B cell (primary cell): Measurements from ENCODE around the gene PEX11B. TPM values are rescaled to one million over a fixed set of nuclear protein-coding genes. Genes with fewer than 3 reads are reported as not detected.

Experiments used
- ATAC-seq: fragments of 200-7000 bp; cut with Tn5 transposase; one replicate; pipeline ENCODE4 v1.10.0; 2021; ENCODE audit warnings: low read depth, mild to moderate bottlenecking, moderate number of reproducible peaks, moderate library complexity
- CTCF ChIA-PET: fragments of 350-600 bp; sonication (Branson Sonifier 250); formaldehyde crosslinking; loops from one replicate; lab custom pipeline; 2021; ENCODE audit warnings: antibody characterized with exemption, inconsistent platforms; lab: Charles Lee
- POLR2A ChIA-PET: fragments of 350-600 bp; sonication (Branson Sonifier 250); formaldehyde crosslinking; loops from one replicate; lab custom pipeline; 2021; ENCODE audit warnings: antibody characterized with exemption; lab: Charles Lee
- DNase-seq: peaks from one replicate; pipeline ENCODE4 v3.0.0; 2013
- H2AFZ ChIP-seq: 2 replicates; pipeline ENCODE4 v1.6.1; 2012; ENCODE audit warnings: mild to moderate bottlenecking, low read depth, low read length; ENCODE audit not compliant: insufficient read depth, poor library complexity, severe bottlenecking
- H3K27ac ChIP-seq, 2 donors: 1 replicate in 1 of 2; 2 replicates in 1 of 2; pipeline ENCODE4 v1.5.1; 2012 to 2013; ENCODE audit warnings: low read length in 2 of 2, mild to moderate bottlenecking in 2 of 2, moderate library complexity in 1 of 2
- H3K27me3 ChIP-seq, 4 experiments: fragments of 200-600 bp in 1 of 4; sonication (generic) in 1 of 4; replicated peaks in 1 of 4; 1 replicate in 2 of 4; 2 replicates in 2 of 4; pipeline versions ENCODE4 v1.6.1 to v1.7.0; 2013 to 2016; ENCODE audit warnings: low read length in 3 of 4, mild to moderate bottlenecking in 2 of 4, mixed read lengths in 1 of 4, moderate library complexity in 1 of 4; ENCODE audit not compliant: insufficient read depth in 4 of 4, control insufficient read depth in 3 of 4; ENCODE audit errors: control extremely low read depth in 1 of 4
- H3K36me3 ChIP-seq, 2 experiments: replicated peaks in 1 of 2; 1 replicate in 1 of 2; 2 replicates in 1 of 2; pipeline versions ENCODE4 v1.6.1 to v1.7.1; 2013; ENCODE audit warnings: low read length in 1 of 2; ENCODE audit not compliant: insufficient read depth in 2 of 2, control insufficient read depth in 1 of 2; ENCODE audit errors: control extremely low read depth in 1 of 2, extremely low read depth in 1 of 2
- H3K4me1 ChIP-seq, 2 donors: fragments of 200-600 bp in 1 of 2; sonication (generic) in 1 of 2; 1 replicate in 1 of 2; 2 replicates in 1 of 2; pipeline versions ENCODE4 v1.5.1 to v1.6.1; 2013 to 2017; ENCODE audit warnings: low read length in 2 of 2; ENCODE audit not compliant: control insufficient read depth in 2 of 2, insufficient read depth in 2 of 2
- H3K4me2 ChIP-seq: replicated peaks from 2 replicates; pipeline ENCODE3; 2012; ENCODE audit warnings: mild to moderate bottlenecking, low read depth, low read length; ENCODE audit not compliant: poor library complexity, severe bottlenecking
- H3K4me3 ChIP-seq, 5 experiments: fragments of 200-600 bp in 1 of 5; sonication (generic) in 1 of 5; 1 replicate in 3 of 5; 2 replicates in 2 of 5; pipeline versions ENCODE4 v1.5.1 to v1.7.0; 2011 to 2016; ENCODE audit warnings: low read length in 4 of 5, mild to moderate bottlenecking in 4 of 5, low read depth in 2 of 5, control low read depth in 1 of 5, moderate library complexity in 1 of 5; ENCODE audit not compliant: insufficient read depth in 1 of 5; ENCODE audit errors: control extremely low read depth in 1 of 5, extremely low read depth in 1 of 5
- H3K79me2 ChIP-seq: fragments of 200-600 bp; sonication (generic); one replicate; pipeline ENCODE4 v1.6.0; 2016; ENCODE audit warnings: low read length; ENCODE audit not compliant: control insufficient read depth, insufficient read depth
- H3K9ac ChIP-seq: fragments of 200-600 bp; sonication (generic); 2 replicates; pipeline ENCODE4 v1.6.1; 2017; ENCODE audit warnings: mild to moderate bottlenecking, low read length, moderate library complexity
- H3K9me3 ChIP-seq, 3 donors: one replicate each; pipeline versions ENCODE4 v1.6.1 to v1.7.1; 2013; ENCODE audit warnings: low read length in 2 of 3; ENCODE audit not compliant: control insufficient read depth in 2 of 3, insufficient read depth in 1 of 3; ENCODE audit errors: control extremely low read depth in 1 of 3
- H4K20me1 ChIP-seq: 2 replicates; pipeline ENCODE4 v1.6.0; 2012; ENCODE audit warnings: mild to moderate bottlenecking, low read length; ENCODE audit not compliant: insufficient read depth, control insufficient read depth, poor library complexity, severe bottlenecking
- H3K27ac Mint-ChIP-seq: one replicate; pipeline ENCODE4 v1.8.0; 2021; ENCODE audit warnings: mixed read lengths
- H3K27me3 Mint-ChIP-seq: one replicate; pipeline ENCODE4 v1.8.0; 2021; ENCODE audit warnings: mixed read lengths
- H3K4me1 Mint-ChIP-seq: one replicate; pipeline ENCODE4 v1.8.0; 2021; ENCODE audit warnings: mixed read lengths
- H3K4me3 Mint-ChIP-seq: one replicate; pipeline ENCODE4 v1.8.0; 2021; ENCODE audit warnings: mixed read lengths
- H3K9me3 Mint-ChIP-seq: one replicate; pipeline ENCODE4 v1.8.0; 2022; ENCODE audit warnings: mixed read lengths; ENCODE audit not compliant: insufficient read depth
- CTCF ChIP-seq: fragments of 200-600 bp; IDR thresholded peaks from one replicate; pipeline ENCODE4 v1.8.0; 2022; ENCODE audit warnings: antibody characterized with exemption, mild to moderate bottlenecking
- EZH2 ChIP-seq: IDR thresholded peaks from 2 replicates; pipeline ENCODE4 v1.6.1; 2012; ENCODE audit warnings: borderline replicate concordance, low read depth, mild to moderate bottlenecking, moderate library complexity, low read length; ENCODE audit not compliant: insufficient read depth, poor library complexity, severe bottlenecking
- WGBS: methylation state at CpG from one replicate; pipeline ENCODE4 v1.1.5; 2013; ENCODE audit warnings: missing lambda C conversion rate; ENCODE audit not compliant: insufficient coverage; 5-methylcytosine and 5-hydroxymethylcytosine counted together
- intact Hi-C: fragments of 100-400 bp; cut with micrococcal nuclease; formaldehyde crosslinking; loops from one replicate; pipeline ENCODE4 v1.10.0; 2022
- polyA minus RNA-seq: library from RNA; depleted of rRNA, polyadenylated mRNA; stranded (reverse); fragments of >200 nt; gene quantifications from 2 replicates; pipeline ENCODE4 v1.2.3, GENCODE V29; 2012
- polyA plus RNA-seq: library from polyadenylated mRNA; depleted of rRNA; stranded (reverse); fragments of >200 nt; gene quantifications from 2 replicates; pipeline ENCODE4 v1.2.3, GENCODE V29; 2012
- total RNA-seq, 2 donors: library from RNA; stranded (reverse); fragments of 120-200 nt in 1 of 2; gene quantifications; 1 replicate in 1 of 2; 2 replicates in 1 of 2; pipeline versions ENCODE4 v1.2.3 to v1.2.4, GENCODE V29; 2013 to 2022

PEX11B gene
- 39.1 and 48.1 TPM in 2 replicates for total RNA-seq
- total RNA-seq (2013) = 30.3 TPM
- polyA plus RNA-seq = 16.5 and 20.8 TPM in 2 replicates
- 13.9 and 14.6 TPM in 2 replicates for polyA minus RNA-seq

- no peaks in the 10 kb centered on the region for H3K9me3 ChIP-seq
- ChIA-PET CTCF (interaction anchor here (0.8 to 1.6 kb wide), 8 partner anchors 9 to 73 kb away, joined by 3 to 8 read pairs (median 4); partner anchors contain the start of genes ANKRD34A, NUDT17, POLR3GL and RBM8A), POLR2A (interaction anchor here (0.5 to 2.5 kb wide), 17 partner anchors 9 to 121 kb away, joined by 3 to 28 read pairs (median 4); partner anchors contain the start of genes ANKRD34A, ANKRD35, LIX1L and PIAS3)
- TF ChIP-seq CTCF (no peak), EZH2 (no peak)
- Mint-ChIP-seq H3K27me3 (no peaks in the 10 kb centered on the region), H3K4me3 (peak within 1 kb of the TSS; percentile 92), H3K27ac (peak within 1 kb of the TSS; percentile 95), H3K9me3 (no peaks in the 10 kb centered on the region), H3K4me1 (peaks cover 36% of the 10 kb centered on the region)
- H3K27me3 ChIP-seq = no peaks in the 10 kb centered on the region
- H3K4me1 ChIP-seq = peaks cover 15 to 24% of the 10 kb centered on the region in 2 donors
- H3K9ac ChIP-seq = peak within 1 kb of the TSS; percentile 68
- no peaks in the 10 kb centered on the region for H4K20me1 ChIP-seq
- intact Hi-C loops = loop anchor here (1.0 to 2.0 kb wide), 8 partner anchors 9 to 94 kb away; partner anchors contain the start of genes ANKRD34A, ANKRD35, LIX1L and NUDT17
- H3K79me2 ChIP-seq = peaks cover 14% of the 10 kb centered on the region
- peak within 1 kb of the TSS; percentile 75 for H3K4me2 ChIP-seq
- H2AFZ ChIP-seq = peak within 1 kb of the TSS; percentile 90
- H3K27ac ChIP-seq = peak within 1 kb of the TSS; percentile 74 to 79
- H3K4me3 ChIP-seq = peak within 1 kb of the TSS; percentile 69 to 98 (median 80)
- peaks cover 0 to 26% of the 10 kb centered on the region in 2 experiments for H3K36me3 ChIP-seq
- DNase-seq = peak; percentile 97
- ATAC-seq = peak; percentile 90
- under 1% methylated on average over 51 of the region's 51 CpGs for WGBS
Measured at GRCh38 chr1:145918144-145918991, at the start of gene PEX11B. Gene PEX11B, minus strand, starts transcription at chr1:145918717. Its CDS starts 29 bp downstream, at chr1:145918688.
